Measurements from ENCODE around the gene STX2. TPM values are rescaled to one million over a fixed set of nuclear protein-coding genes. Genes with fewer than 3 reads are reported as not detected.

The STX2 gene
- total and polyA plus RNA-seq, 3 donors from 2014 or later = 27.3 to 39.5 (median 33.5) TPM

GRCh38 chr12:130817804-130818203 lies 21.2 kb downstream of the STX2 start:
- no peak for TF ChIP-seq POLR2A (IDR thresholded peaks at IDR 0.05)
- TF ChIP-seq CTCF (IDR thresholded peaks at IDR 0.05) = no peak
- no peak for DNase-seq
- Histone ChIP-seq H3K4me1 (no peaks in the 10 kb centered on the region), H3K27ac (no peak overlapping the region), H3K4me3 (no peak overlapping the region), H3K27me3 (no peaks in the 10 kb centered on the region), H3K36me3 (ENCODE audit: low read depth, missing control alignments) (no peaks in the 10 kb centered on the region), H3K9me3 (no peaks in the 10 kb centered on the region)
- intact Hi-C loops (cut with DNase I; ENCODE audit: low total_unique reads) = no loop called here
- WGBS, 2 donors = 57 to 69% methylated on average over 14 of the region's 14 CpGs

DNA sequence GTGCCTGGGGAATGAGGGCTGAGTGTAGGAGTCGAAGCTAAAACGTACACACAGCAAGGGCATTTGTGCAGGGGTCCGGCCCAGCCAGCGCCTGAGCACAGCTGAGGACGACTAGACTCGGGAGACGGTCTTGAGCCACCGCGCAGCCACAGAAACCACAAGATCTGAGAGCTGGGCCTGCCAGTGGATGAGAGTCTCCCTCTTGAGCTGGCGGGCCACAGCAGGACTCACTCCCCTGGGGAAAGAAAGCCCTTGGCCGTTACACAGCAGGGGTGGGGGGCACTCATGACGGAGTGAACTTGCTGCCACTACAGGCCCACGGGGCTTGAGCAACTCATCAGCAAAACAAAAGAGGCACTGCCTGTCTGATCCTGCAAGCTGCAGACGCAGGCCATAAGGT lies 23.0 kb downstream of the STX2 start:
- intact Hi-C loops (cut with DNase I; ENCODE audit: low total_unique reads) = no loop called here
- TF ChIP-seq CTCF (IDR thresholded peaks at IDR 0.05) = no peak
- TF ChIP-seq POLR2A (IDR thresholded peaks at IDR 0.05) = no peak
- no peak overlapping the region for H3K27ac ChIP-seq
- no peaks in the 10 kb centered on the region for H3K9me3 ChIP-seq
- no peaks in the 10 kb centered on the region for H3K36me3 ChIP-seq (ENCODE audit: low read depth, missing control alignments)
- H3K4me3 ChIP-seq = no peak overlapping the region
- 81 to 91% methylated on average over 10 to 14 of the region's 14 CpGs for WGBS, 2 donors
- no peaks in the 10 kb centered on the region for H3K27me3 ChIP-seq
- DNase-seq = no peak
- H3K4me1 ChIP-seq = no peaks in the 10 kb centered on the region

DNA sequence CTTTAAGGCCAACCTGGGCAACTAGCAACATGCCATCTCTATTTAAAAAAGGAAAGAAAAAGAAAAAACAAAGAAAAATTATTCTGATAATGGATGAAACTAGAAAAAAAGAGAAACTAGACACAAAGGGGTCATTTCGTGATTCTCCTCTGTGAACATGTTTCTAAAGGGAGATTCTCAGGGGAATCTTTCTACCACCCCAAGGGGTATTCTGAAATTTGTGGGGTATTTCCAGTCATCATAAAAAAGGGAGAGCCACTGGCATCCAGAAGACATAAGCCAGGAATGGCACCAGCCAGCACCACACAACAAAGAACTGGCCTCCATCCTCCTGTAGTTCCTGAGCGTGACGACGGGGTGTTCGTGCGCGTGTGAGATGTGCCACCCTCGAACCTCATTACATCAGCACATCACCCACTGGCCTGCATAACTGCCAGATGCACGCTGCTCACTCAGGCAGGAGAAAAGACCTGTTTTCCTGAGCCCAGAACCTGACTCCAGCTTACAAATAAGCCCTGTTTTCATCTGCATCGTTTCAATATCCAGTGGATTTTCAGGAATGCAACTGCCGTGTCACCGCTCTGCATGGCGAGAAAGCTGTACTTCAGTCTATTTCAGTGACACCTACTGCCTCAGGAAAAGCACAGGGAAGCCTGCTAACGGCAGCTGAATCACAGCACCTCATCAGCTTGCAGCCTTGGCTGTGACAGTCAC lies 23.9 kb downstream of the STX2 start:
- Histone ChIP-seq H3K9me3 (no peaks in the 10 kb centered on the region), H3K36me3 (ENCODE audit: low read depth, missing control alignments) (no peaks in the 10 kb centered on the region), H3K27ac (no peak overlapping the region), H3K4me3 (no peak overlapping the region), H3K4me1 (no peaks in the 10 kb centered on the region), H3K27me3 (no peaks in the 10 kb centered on the region)
- WGBS, 2 donors = 92 to 95% methylated on average over 14 of the region's 14 CpGs
- TF ChIP-seq POLR2A (IDR thresholded peaks at IDR 0.05) = no peak
- no peak for TF ChIP-seq CTCF (IDR thresholded peaks at IDR 0.05)
- no peak for DNase-seq
- intact Hi-C loops (cut with DNase I; ENCODE audit: low total_unique reads) = no loop called here

DNA sequence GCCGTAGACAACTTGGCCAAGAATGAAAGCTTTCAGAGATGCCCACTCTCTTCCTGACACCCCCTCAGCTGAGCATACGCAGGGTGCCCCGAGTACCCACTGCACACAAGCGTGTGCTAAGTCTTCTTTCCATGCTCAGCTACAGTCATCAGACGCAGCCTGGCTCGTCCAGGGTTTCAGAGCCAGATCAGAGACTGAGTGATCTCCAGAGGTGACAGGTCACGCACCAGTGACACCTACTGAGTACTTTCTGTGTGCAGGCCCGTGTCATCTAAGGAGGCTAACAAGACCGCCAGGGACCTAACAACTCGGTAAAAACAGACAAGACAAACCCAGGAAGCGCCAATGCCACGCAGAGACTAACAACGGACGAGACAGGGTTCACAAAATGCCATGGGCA lies 25.1 kb downstream of the STX2 start:
- H3K4me1 ChIP-seq = no peaks in the 10 kb centered on the region
- H3K27ac ChIP-seq = no peak overlapping the region
- no peaks in the 10 kb centered on the region for H3K27me3 ChIP-seq
- no peak for TF ChIP-seq POLR2A (IDR thresholded peaks at IDR 0.05)
- no peak for TF ChIP-seq CTCF (IDR thresholded peaks at IDR 0.05)
- H3K9me3 ChIP-seq = no peaks in the 10 kb centered on the region
- 94 to 95% methylated on average over 12 to 14 of the region's 14 CpGs for WGBS, 2 donors
- H3K36me3 ChIP-seq (ENCODE audit: low read depth, missing control alignments) = no peaks in the 10 kb centered on the region
- intact Hi-C loops (cut with DNase I; ENCODE audit: low total_unique reads) = no loop called here
- DNase-seq = no peak
- H3K4me3 ChIP-seq = no peak overlapping the region

- no peaks in the 10 kb centered on the region for H3K9me3 ChIP-seq
- H3K4me3 ChIP-seq = no peak overlapping the region
- 92% methylated on average over 10 of the region's 10 CpGs; no CpG with 5 or more reads in 1 of the 2 donors for WGBS, 2 donors
- no peaks in the 10 kb centered on the region for H3K4me1 ChIP-seq
- H3K27me3 ChIP-seq = no peaks in the 10 kb centered on the region
- H3K27ac ChIP-seq = no peak overlapping the region
- intact Hi-C loops (cut with DNase I; ENCODE audit: low total_unique reads) = no loop called here
- no peak for DNase-seq
- H3K36me3 ChIP-seq (ENCODE audit: low read depth, missing control alignments) = no peaks in the 10 kb centered on the region
- TF ChIP-seq CTCF (IDR thresholded peaks at IDR 0.05) (no peak), POLR2A (IDR thresholded peaks at IDR 0.05) (no peak)
Measured at GRCh38 chr12:130813436-130813835, 25.6 kb downstream of the STX2 start.

Measured in testis (tissue), 3 donors.